ENCODE results near the gene ABHD2.

The ABHD2 gene

DNA sequence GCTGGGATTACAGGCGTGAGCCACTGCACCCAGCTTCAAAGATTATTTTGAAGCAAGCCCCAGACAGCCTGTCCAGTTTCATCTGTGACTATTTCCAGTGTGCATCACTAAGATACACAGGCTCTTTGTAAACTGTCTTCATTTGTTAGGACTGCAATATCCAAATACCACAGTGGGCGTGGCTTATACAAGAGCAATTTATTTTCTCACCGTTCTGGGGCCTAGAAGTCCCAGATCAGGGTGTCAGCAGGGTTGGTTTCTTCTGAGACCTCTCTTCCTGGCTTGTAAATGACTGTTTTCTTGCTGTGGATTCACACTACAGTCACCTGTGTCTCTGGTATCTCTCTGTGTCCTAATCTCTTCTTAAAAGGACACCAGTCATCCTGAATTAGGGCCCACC, 73.4 kb downstream of the ABHD2 start:
- H3K4me3 ChIP-seq (ENCODE audit: low read depth, low read length): no peak overlapping the region

DNA sequence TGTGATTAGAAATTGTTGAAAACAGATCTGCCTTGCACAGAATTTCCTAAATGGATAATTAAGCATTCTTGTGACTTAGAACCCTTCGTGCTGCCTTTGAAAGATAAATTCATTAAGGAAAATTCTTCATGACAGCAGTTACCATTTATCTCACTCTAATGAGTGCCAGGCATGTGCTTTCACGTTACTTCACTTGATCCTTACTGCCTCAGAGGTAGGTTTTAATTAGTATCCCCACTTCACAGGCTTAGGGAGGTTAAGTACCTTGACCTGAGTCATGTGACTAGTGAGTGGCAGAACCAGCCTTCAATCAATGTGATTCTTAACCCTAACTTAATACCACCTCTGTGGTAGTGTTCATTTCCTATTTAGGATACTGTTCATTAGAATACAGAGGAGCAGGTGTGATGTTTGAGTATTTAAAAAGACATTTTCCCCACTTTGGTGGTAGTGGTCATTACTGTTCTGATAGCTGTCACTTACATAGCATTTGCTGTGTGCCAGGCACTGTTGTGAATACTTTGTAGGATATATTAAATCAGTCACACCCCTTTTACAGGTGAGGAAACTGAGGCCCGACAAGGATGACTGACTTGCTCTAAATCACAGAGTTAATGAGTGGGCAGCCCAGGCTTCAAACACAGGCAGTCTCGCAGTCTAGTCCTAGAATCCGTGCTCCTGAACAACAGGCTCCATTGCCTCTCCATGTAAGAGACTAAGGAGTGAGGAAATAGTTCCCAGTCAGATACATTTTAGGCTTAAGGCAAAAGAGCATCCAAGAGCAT, 75.2 kb downstream of the ABHD2 start:
- no peak overlapping the region for H3K4me3 ChIP-seq (ENCODE audit: low read depth, low read length)

DNA sequence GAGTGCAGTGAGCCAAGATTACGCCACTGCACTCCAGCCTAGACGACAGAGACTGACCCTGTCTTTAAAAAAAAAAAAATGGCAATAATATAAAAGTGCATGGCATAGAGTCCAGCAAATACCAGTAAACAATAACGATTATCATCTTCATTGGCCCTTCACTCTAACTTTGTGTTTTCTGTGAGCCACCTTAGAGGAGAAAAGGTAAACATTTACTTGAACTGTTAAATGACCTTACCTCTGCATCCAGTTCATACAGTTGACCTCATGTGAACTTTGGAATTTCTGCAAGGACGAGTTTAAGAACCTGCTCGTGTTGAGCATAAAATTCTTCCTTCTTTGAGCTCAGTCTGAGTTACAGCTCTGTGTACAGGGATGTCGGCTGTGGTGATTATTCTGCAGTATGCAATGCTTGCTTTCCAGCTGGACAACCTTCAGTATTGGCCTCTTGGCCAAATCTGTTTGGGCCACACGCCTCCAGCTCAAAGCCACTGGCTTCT, 76.5 kb downstream of the ABHD2 start:
- no peak overlapping the region for H3K4me3 ChIP-seq (ENCODE audit: low read depth, low read length)

DNA sequence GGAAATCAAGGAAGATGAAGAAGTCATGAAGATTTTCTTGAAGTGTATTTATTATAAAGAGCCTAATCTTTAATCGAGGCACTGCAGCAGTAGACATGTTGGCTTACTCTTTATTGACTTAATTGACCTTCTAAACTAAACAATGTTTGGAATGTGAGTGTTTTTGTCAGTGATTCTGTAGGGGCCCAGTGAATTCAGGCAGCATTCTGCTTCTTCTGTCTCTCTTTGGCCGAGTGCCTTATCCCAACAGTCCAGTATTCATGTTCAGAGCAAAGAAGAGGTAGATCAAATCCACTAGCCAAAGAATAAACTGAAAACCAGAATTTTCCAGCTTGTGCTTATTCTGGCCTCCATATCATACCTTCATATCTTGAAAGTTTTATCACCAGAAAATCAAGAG, 77.4 kb downstream of the ABHD2 start:
- no peak overlapping the region for H3K4me3 ChIP-seq (ENCODE audit: low read depth, low read length)

DNA sequence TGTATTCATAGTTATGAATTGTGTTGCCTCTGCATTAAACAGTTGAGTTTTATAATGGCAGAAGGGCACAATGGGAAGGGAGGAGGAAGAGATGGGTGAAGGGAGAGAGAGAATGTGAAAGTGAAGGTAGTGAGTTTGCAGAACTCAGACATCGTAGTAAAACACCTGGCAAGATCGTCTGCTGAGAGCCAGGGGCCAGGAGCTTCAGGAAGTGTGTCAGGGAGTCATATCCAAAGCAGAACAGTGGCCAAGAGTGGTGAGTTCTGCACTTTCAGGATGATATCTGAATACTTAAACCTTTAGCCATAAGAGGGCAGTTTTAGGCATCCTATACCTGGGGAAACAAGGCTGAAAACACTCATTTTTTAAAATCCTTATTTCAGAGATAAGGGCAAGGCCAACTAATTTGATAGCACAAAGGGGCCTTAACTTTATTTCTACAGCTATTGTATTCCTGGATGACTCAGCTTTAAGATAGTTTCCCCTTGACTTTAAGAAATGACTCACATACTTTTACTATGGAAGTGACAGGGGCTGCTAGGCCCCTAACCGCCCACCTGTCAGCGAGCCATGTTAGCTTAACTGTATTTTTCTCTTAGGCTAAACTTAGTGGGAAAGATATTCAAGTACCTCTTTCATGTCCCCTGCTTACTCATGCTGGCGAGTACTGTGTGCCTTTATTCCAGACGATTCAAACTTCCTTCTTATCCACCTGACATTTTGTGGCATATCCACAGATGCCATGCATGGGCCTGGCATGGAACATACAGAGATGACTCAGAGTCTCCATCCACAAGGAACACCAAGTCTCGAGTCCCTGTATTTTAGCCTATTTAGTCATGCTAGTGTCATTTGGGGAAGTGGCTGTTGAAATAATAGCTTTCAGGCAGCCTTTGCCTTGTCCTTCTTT, 79.3 kb downstream of the ABHD2 start:
- H3K4me3 ChIP-seq (ENCODE audit: low read depth, low read length): no peak overlapping the region

DNA sequence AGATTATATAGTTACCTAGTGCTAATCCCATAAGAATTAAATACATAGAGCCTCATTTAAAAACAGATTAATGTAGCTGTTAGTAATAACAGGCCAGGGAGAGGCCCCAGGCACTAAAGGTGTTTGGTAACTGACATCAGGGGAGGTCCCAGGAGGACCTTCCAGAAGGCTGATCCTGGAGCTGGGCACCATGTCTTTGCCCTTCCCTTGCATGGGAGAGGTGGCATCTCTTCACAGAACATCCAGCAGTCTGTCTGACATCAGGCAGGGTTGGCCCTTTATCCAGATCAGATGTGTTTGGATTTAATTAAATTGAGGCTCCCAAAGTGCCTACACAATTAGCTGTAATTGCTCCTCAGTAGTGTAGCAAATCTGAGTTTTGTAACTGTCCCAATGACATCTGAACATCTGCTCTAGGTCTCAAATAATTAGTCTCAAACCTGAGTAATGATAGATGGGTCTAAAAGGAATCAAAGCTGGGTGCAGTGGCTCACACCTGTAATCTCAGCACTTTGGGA, 80.1 kb downstream of the ABHD2 start:
- H3K4me3 ChIP-seq (ENCODE audit: low read depth, low read length): no peak overlapping the region

DNA sequence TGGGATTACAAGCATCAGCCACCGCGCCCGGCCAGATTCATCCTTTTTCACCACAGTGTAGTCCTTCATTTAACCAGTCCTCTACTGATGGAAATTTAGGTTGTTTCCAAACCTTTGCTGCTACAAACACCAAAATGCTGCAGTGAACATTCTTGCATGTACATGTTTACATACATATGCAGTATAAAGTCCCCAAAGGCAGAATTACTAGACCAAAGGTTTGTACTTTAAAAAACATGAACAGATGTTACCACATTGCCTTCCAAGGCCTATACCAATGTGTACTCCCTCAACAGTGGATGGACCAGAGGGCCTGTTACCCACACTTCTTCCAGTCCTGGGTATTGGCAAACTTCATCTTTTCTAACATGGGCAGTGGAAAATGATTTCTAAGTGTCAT, 82.1 kb downstream of the ABHD2 start:
- H3K4me3 ChIP-seq (ENCODE audit: low read depth, low read length): no peak overlapping the region

DNA sequence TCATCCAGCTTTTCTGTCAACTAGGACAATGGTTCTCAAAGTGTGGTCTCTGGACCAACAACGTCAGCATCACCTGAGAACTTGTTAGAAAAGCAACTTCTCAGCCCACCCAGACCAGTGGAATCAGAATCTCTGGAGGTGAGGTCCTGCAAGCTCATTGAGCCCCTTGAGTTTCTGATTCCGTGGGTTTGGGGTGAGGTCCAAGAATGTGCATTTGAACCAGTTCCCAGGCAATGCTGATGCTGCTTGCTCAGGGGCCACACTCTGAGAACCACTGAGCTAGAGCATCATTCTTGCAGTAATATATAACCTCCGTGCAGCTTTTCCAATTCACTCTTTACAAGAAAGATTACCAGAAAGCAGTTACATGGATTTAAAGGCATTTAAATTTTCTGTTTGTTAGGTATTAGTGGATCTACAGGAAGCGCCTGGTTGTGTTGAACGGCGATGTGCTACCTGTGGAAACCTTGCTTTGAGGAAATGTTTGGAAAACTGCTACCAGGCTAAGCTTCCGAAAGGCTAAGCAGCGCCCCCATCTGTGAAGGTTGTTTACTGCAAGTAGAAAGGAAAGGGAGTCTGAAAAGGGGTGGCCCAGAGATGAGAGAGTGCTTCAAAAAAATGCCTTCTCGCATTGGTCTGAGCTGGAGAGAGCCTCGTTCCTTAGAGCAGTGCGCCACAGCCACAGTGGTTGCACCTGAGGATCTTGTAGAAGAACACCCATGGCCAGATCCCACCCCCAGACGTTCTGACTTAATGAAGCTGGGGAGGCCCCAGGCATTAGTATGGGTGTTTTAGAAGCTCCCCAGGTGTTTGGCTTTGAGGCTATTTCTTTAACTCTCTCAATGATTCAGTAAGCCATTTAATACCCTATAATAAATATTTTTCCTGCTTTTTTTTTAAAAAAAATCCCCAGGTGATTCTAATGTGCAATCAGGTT, 83.1 kb downstream of the ABHD2 start:
- no peak overlapping the region for H3K4me3 ChIP-seq (ENCODE audit: low read depth, low read length)

DNA sequence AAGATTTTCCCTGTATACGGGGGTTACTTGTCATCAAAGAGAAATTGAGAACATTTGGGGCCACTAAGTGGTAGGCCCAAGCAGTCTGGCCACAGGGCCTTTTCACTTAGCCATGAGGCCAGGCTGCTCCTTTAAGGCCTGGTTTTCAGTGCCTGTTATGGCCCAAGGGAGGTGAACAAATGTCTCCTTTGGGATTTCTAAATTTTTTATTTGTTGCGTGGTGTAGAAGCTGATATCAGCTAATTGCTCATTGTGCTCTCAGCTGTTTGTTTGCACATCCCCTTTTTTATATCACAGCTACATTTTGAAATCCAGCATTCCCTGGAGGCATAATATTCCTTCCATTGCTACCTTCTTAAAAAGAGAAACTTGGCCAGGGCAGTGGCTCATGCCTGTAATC, 84.7 kb downstream of the ABHD2 start:
- no peak overlapping the region for H3K4me3 ChIP-seq (ENCODE audit: low read depth, low read length)

DNA sequence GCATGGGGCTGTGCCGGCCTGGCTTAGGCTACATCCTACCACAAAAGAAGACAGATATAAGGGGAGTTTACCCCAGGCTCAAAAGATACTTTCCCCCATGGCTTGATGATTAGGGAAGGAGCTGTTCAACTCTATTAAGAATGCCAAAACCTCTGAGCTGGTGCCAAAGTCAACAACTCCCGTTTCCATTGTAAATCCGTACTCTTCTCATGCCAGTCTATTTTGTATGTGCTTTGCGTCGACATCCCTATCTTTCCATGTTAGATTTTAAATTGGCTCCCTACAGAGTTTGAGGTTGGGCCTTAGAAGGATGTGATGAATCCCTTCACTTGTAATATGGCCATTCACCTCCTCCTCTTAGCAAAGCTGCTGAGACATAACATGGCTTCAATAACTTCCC, 86.2 kb downstream of the ABHD2 start:
- H3K4me3 ChIP-seq (ENCODE audit: low read depth, low read length): no peak overlapping the region

DNA sequence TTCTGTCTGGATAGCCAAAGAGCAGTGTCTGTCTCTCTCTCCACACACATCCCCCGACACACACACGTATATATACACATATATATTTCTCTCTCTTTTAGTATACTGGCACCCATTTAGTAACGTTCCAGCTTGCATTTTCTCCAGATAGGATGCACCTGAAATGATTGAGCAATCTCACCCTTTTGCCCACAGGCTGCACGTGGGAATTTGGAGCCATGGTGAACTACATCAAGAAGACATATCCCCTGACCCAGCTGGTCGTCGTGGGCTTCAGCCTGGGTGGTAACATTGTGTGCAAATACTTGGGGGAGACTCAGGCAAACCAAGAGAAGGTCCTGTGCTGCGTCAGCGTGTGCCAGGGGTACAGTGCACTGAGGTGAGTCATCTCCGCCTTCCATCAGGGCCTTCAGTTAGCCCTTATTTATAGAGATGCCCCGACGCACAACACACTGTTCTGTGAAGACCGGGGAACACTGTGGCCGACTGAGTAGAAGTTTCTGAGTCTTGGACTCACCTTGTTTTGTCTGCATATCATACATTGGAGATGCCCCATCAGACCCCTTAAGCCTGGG, 87.4 kb downstream of the ABHD2 start:
- no peak overlapping the region for H3K4me3 ChIP-seq (ENCODE audit: low read depth, low read length)

DNA sequence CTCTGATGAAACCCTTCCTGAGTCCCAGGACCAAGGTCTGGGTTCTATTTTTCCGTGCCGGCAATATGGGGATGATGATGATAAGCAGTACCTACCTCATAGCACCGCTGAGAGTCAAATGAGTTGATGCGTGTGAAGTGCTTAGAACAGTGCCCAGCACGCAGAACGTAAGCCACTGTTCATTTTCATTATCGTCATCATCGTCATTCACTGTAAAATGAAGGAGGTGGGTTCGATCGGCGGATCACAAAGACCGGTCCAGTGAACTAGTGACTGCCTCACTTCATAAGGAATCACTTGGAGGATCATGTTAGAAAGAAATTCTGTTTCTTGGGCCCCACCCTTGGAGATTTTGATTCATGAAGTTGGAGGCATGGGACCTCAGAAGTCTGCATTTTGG, 88.9 kb downstream of the ABHD2 start:
- no peak overlapping the region for H3K4me3 ChIP-seq (ENCODE audit: low read depth, low read length)

DNA sequence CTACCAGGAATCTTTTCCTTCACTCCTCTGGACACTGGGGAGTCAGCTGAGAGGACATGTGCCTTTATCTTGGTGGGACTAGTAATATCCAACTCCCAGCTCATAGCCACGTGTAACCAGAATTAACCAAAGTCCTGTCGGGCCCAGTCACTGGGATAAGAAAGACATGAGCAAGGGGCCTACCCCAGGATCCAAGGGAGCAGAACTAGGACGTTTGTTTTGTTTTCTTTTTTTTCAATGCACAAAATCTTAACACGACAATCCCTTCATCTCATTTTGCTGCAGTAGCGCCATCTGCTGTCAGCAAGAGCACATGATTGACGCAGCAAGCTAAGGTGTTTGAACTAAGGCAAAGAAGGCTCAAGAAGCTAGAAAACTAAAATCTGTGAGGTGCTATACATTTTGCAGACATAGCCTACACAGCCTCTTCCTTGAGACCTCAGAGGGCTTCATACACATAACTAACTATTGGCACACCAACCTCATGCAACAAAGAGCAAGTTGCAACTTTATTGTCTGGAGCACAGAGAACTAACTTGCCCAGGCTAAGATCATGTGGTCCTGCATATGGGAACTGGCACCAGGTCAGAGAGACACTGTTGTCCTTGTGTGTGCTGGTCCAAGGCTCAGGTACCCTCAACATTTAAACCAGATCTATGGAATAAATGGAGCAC, 89.5 kb downstream of the ABHD2 start:
- no peak overlapping the region for H3K4me3 ChIP-seq (ENCODE audit: low read depth, low read length)

DNA sequence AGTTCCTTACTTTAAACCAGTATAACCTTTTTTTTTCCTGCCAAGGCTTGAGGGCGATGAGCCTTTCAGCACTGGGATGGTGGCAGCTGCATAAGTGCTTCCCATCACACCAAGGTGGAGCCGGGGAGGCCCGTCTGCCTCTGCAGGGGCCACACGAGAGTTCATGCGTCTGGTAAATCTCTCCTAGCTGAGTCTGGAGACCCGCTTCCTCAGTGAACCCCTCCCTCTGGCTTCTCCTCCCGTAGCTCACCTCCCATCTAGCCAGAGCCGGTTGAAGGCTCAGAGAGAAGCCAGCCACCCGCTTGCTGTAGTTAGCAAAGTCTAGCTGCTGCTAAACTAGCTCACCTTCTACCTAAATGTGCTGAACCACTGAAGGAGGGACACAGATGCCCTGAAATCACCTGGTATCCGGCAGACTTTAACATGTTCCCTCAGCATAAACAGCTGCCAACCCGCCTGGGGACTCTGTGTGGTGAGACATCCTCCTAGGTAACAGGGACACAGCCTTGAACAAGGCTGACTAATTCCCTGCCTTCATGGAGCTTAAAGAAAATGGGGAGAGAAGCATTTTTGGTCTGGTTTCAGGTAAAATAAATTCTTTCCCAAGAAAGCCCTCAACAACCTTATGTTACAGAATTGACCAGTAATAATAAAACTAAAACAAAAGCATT, 90.2 kb downstream of the ABHD2 start:
- H3K4me3 ChIP-seq (ENCODE audit: low read depth, low read length): no peak overlapping the region

DNA sequence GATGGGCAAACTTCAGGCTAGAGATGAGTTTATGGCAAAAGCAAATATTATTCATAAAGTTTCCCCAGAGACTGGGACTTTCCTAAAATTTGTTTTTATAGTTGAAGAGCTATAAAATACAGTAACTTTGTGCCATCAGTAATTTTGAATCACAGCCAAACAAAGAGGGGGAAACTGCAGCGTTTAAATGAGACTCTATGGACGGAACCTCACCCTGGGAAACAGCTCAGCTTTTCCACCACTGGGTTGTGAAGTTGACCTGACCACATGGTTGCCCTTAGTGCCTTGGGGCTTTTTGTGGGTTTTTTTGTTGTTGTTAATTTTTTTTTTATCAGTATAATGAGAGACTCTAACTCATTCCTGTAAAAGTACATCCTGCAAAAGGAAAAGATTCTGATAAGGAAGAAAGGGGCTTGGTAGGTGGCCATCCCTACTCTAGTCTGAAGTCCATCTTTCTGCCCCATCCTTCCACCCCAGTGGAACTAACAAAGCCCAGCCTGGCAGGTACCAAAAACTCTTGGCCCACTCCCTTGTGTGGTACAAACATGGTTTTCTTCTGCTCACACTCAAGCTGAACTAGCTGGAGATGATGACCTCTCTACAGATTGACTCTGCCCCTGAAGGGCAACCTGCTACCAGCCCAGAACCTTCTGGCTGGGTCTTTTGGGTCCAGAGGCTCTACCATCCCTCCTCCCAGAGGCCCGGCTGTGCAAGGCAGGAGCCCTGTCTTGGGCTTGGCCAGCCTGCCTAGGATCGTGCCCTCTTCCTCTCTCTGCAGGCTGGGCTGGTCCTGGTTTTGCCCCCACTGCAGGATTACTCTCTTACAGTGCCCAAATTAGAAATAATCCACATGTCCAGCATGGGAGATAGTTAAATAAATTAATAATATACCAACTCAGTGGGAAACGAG, 92.0 kb downstream of the ABHD2 start:
- no peak overlapping the region for H3K4me3 ChIP-seq (ENCODE audit: low read depth, low read length)

DNA sequence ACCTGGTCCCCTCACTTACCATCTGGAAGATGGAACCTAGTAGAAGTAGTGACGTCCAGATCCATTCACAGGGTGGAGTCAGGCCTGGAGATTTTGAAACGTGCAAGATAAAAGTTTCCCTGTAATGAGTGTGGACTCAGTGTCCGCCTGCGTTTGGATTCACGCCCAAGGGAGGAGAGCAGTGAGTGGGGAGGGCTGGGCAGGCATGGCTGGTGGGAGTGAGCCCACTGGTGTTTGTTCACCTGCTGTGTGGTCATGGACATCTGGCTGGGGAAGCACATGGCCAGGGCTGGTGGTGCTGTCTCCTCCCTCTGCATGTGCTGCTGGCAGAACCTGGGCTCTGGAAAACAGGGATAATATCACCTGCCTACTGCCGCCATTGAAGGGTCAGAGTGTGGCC, 96.1 kb downstream of the ABHD2 start:
- H3K4me3 ChIP-seq (ENCODE audit: low read depth, low read length): no peak overlapping the region

DNA sequence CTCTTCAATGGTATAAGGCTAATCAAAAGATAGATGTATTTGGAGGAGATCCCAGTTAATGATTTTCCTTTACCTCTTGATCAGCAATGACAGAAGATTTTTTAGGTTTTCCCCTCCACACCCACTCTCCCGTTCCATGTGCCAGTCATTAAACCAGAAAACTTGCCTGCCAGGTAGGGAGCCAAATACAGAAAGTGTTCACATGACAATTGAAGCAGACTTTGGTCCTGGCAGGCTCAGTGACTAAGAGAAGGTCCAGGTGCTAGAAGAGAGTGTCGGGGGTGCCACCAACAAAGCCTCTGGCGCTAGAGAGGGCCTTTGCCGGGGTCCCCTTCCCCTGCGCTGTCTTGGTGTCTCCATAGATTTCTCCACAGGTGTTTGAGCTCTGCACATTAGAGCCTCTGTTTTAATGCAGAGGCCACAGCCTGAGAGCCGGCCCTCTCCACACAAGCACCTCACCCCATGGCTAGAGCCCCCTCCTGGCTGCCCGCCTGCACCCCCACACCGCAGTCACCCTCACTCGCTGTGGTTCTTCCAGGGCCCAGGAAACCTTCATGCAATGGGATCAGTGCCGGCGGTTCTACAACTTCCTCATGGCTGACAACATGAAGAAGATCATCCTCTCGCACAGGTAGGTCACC, 96.8 kb downstream of the ABHD2 start:
- no peak overlapping the region for H3K4me3 ChIP-seq (ENCODE audit: low read depth, low read length)

DNA sequence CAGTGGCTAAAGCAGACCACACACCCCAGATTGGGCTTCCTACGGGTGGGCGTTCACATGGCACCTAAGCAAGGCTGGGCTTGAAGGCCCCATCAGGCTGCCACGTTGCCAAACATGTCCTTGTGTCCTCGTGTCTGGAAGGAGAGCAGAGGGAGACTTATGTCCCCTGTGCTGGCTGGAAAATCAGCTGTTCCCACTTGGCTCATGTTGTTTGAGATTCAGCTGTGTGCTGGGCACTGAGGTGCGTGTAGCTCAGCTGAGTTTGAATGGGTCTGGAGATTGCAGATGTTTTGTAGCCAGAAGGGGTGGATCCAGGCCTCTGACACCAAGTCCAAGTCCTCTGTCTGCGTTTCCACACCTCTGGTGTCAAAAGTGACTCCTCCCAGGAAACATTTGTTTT, 98.5 kb downstream of the ABHD2 start:
- no peak overlapping the region for H3K4me3 ChIP-seq (ENCODE audit: low read depth, low read length)

Data from iPS-11a (cell line).